Parathyroid adenoma (tissue), 2 donors: ENCODE data around the gene GALNT5.

Experiments
- H2AFZ ChIP-seq: fragments of 300-600 bp; sonication (generic); one replicate; pipeline ENCODE4 v1.7.0; 2017; ENCODE audit warnings: antibody characterized with exemption, mild to moderate bottlenecking
- H3K27ac ChIP-seq: fragments of 300-600 bp; sonication (generic); one replicate; pipeline ENCODE4 v1.7.0; 2017
- H3K27me3 ChIP-seq: fragments of 300-600 bp; sonication (generic); one replicate; pipeline ENCODE4 v1.7.0; 2017; ENCODE audit warnings: low read length; ENCODE audit not compliant: control insufficient read depth, insufficient read depth
- H3K36me3 ChIP-seq: fragments of 300-600 bp; sonication (generic); one replicate; pipeline ENCODE4 v1.7.0; 2017; ENCODE audit warnings: low read length; ENCODE audit not compliant: control insufficient read depth, insufficient read depth
- H3K4me1 ChIP-seq: fragments of 300-600 bp; sonication (generic); one replicate; pipeline ENCODE4 v1.7.0; 2017; ENCODE audit warnings: control low read depth
- H3K4me2 ChIP-seq: fragments of 300-600 bp; sonication (generic); one replicate; pipeline ENCODE4 v1.7.0; 2017; ENCODE audit warnings: low read length
- H3K4me3 ChIP-seq: fragments of 300-600 bp; sonication (generic); one replicate; pipeline ENCODE4 v1.7.0; 2017; ENCODE audit warnings: low read depth, low read length
- H3K79me2 ChIP-seq: fragments of 300-600 bp; sonication (generic); one replicate; pipeline ENCODE4 v1.7.0; 2017; ENCODE audit warnings: control low read depth
- H3K9ac ChIP-seq: fragments of 300-600 bp; sonication (generic); one replicate; pipeline ENCODE4 v1.7.0; 2017; ENCODE audit warnings: mild to moderate bottlenecking
- H3K9me3 ChIP-seq: fragments of 300-600 bp; sonication (generic); one replicate; pipeline ENCODE4 v1.7.0; 2017; ENCODE audit warnings: low read length; ENCODE audit not compliant: control insufficient read depth
- TF ChIP-seq, protein P1 (sequence below): fragments of 300-600 bp; sonication (generic); IDR thresholded peaks from one replicate; pipeline ENCODE4 v1.7.0; 2017; ENCODE audit warnings: antibody characterized with exemption, mild to moderate bottlenecking
- donor health status: primary hyperparathyroidism.

Gene GALNT5

DNA sequence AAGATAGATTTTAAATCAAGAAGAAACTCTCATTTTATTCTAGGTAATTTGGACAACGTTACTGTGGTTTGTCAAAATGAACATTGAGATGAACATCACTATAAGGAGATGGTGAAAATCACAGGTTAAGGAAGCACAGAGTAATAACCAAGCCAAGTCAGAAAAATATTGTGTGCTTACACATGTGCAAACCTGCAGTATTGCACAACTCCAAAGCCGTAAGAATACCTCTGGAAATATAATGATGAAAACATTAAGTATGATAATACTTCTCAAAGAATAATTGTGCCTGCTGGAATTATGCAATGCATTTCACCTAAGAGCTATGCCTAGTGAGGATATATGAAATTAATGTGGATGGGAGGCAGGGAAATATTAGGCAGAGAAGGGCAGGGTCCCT lies 21.1 kb upstream of the GALNT5 start:
- Histone ChIP-seq H3K4me3 (no peak overlapping the region), H3K4me2 (no peak overlapping the region), H3K9ac (no peak overlapping the region), H3K9me3 (no peaks in the 10 kb centered on the region), H2AFZ (no peak overlapping the region), H3K27ac (no peak overlapping the region), H3K27me3 (no peaks in the 10 kb centered on the region), H3K36me3 (no peaks in the 10 kb centered on the region), H3K79me2 (no peaks in the 10 kb centered on the region), H3K4me1 (no peaks in the 10 kb centered on the region)
- TF ChIP-seq, protein P1, sequence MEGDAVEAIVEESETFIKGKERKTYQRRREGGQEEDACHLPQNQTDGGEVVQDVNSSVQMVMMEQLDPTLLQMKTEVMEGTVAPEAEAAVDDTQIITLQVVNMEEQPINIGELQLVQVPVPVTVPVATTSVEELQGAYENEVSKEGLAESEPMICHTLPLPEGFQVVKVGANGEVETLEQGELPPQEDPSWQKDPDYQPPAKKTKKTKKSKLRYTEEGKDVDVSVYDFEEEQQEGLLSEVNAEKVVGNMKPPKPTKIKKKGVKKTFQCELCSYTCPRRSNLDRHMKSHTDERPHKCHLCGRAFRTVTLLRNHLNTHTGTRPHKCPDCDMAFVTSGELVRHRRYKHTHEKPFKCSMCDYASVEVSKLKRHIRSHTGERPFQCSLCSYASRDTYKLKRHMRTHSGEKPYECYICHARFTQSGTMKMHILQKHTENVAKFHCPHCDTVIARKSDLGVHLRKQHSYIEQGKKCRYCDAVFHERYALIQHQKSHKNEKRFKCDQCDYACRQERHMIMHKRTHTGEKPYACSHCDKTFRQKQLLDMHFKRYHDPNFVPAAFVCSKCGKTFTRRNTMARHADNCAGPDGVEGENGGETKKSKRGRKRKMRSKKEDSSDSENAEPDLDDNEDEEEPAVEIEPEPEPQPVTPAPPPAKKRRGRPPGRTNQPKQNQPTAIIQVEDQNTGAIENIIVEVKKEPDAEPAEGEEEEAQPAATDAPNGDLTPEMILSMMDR, result no peak

DNA sequence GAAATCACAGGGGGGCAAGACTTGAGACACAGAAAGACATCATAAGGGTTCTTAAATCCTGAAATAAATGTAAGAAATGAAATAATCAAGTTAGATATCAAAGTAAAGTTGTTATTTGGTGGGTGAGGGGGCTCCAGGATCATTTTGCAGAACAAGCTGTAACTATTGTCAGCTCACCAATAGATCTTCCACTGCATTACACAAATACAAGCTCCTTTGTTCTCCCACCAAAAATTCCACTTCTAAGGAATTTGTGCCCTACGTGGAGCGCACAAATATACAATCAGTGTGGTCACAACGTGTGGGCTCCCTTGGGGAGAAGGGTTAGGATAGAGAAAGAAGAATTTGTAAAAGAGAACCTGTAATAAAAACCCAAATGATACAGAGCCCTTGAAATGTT lies 19.2 kb upstream of the GALNT5 start:
- no peak overlapping the region for H2AFZ ChIP-seq
- H3K27me3 ChIP-seq, result no peaks in the 10 kb centered on the region
- H3K4me1 ChIP-seq, result no peaks in the 10 kb centered on the region
- H3K9ac ChIP-seq, result no peak overlapping the region
- TF ChIP-seq, protein P1, result no peak
- no peak overlapping the region for H3K4me3 ChIP-seq
- no peaks in the 10 kb centered on the region for H3K79me2 ChIP-seq
- H3K36me3 ChIP-seq, result no peaks in the 10 kb centered on the region
- no peak overlapping the region for H3K4me2 ChIP-seq
- no peaks in the 10 kb centered on the region for H3K9me3 ChIP-seq
- no peak overlapping the region for H3K27ac ChIP-seq

DNA sequence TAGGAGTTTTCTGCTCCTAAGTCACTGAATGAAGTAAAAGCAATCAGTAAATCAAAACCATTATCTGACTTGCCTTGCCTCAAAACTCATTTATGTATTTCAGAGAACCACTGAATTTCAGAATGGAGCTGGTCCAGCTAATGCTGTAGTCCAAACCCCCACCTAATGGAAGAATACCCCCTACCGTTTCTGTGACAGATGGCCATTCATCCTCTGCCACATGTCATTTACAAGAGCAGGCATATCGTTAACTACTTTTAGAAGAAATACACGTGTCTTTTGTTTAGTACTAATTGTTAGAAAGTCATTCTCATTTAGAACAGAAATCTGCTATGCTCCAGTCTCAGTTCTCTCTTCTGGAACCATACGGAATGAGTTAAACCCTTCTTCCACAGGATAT lies 12.8 kb upstream of the GALNT5 start:
- H3K79me2 ChIP-seq, result no peaks in the 10 kb centered on the region
- H3K27me3 ChIP-seq, result no peaks in the 10 kb centered on the region
- H3K4me3 ChIP-seq, result no peak overlapping the region
- no peak overlapping the region for H3K4me2 ChIP-seq
- H2AFZ ChIP-seq, result no peak overlapping the region
- no peak overlapping the region for H3K27ac ChIP-seq
- TF ChIP-seq, protein P1, result no peak
- no peaks in the 10 kb centered on the region for H3K4me1 ChIP-seq
- no peak overlapping the region for H3K9ac ChIP-seq
- no peaks in the 10 kb centered on the region for H3K36me3 ChIP-seq
- no peaks in the 10 kb centered on the region for H3K9me3 ChIP-seq

DNA sequence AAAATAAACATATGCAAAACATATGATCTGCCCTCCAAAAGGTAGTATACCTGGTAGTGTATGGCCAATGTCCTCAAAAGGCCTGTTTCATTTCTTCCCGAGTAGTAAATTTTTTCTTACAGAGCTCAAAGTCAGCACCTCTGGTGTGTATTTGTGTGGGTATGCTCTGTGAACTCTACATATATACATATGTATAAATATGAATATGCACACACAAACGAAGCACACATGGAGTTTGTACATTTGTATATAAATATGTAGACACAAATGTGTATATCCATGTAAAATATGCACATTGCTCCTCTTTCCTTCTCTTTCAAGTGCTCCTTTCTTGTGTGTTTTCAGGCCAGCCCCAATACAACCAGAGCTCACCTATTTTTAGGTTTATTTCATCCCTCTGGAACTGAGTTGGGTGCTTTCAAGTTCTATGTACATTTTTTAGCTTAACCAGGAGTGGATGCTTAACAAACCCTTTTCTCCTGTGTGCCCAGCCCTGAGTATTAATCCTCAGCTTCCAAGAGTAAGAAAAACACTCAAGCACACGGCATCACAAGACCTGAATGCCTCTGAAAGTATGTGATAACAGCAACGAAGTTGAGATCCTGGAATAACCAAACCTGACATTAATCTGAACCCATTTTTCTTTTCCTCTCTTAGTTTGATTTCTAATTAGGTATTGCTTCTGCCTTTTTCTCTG lies 12.2 kb upstream of the GALNT5 start:
- TF ChIP-seq, protein P1, result no peak
- Histone ChIP-seq H3K4me1 (no peaks in the 10 kb centered on the region), H3K9me3 (no peaks in the 10 kb centered on the region), H3K36me3 (no peaks in the 10 kb centered on the region), H3K4me3 (no peak overlapping the region), H3K27me3 (no peaks in the 10 kb centered on the region), H3K4me2 (no peak overlapping the region), H2AFZ (no peak overlapping the region), H3K9ac (no peak overlapping the region), H3K79me2 (no peaks in the 10 kb centered on the region), H3K27ac (no peak overlapping the region)
